Measurements from ENCODE around the gene HES1. TPM values are rescaled to one million over a fixed set of nuclear protein-coding genes. Genes with fewer than 3 reads are reported as not detected.
"Not testable (repeated sequence)": the region's sequence is repeated elsewhere in the genome, so short reads cannot be mapped to it uniquely, and the experiment has no call there.

The HES1 gene
- total RNA-seq, 1 donor from 2014 or later, result 66.5 TPM

DNA sequence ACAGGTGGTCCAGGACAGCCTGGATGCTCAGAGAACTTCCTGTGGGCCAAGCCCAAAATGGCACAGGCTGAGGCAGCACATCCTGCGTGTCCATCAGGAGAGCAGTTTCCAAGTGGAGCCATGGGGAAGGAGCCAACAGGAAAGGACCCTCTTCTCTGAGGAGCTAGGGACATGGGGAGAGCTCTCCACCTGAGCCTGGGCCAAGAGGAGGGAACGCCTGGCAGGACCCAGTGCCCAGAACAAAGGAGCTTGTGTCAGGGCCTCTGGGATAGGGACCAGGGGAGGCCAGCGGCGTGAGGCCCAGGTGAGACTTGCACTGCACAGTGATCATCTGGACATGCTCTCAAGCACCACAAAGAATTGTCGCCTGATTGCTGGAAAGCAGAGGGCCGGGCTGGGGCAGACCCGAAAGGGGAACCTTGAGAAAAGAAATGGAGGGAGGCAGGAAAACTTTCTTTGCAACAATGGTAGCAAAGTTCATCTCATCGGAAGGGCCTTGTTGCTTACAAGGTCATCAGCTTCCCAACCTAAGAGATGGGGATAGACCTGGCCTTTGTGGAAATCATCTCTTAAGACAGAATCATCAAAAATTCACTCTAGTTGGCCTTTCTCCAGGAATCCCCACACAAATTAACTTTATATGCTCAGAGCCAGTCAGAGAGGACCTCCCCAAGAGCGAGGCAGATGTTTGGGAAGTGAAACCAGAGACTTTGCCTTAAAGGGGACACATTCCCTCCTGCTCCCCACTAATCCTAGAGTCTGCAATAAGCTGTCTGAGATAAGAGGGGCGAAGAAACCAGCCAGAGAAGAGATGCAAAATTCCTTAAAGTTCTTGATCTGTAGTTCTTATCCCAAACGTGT is 47.7 kb upstream of the HES1 start:
- Histone ChIP-seq H3K9ac (no peak overlapping the region), H3K27ac (no peak overlapping the region), H3K27me3 (no peaks in the 10 kb centered on the region), H3K36me3 (no peaks in the 10 kb centered on the region), H4K20me1 (ENCODE audit: low read depth) (no peaks in the 10 kb centered on the region), H3K79me2 (ENCODE audit: low read depth) (no peaks in the 10 kb centered on the region), H2AFZ (replicated peaks) (no peak overlapping the region), H3K4me2 (no peak overlapping the region), H3K9me3 (ENCODE audit: low read depth) (no peaks in the 10 kb centered on the region), H3K4me1 (peaks cover 48% of the 10 kb centered on the region), H3K4me3 (no peak overlapping the region), H3F3A (ENCODE audit: low read depth) (peaks cover 24% of the 10 kb centered on the region)
- H3K27ac Mint-ChIP-seq, result no peak overlapping the region
- TF ChIP-seq, protein P1, sequence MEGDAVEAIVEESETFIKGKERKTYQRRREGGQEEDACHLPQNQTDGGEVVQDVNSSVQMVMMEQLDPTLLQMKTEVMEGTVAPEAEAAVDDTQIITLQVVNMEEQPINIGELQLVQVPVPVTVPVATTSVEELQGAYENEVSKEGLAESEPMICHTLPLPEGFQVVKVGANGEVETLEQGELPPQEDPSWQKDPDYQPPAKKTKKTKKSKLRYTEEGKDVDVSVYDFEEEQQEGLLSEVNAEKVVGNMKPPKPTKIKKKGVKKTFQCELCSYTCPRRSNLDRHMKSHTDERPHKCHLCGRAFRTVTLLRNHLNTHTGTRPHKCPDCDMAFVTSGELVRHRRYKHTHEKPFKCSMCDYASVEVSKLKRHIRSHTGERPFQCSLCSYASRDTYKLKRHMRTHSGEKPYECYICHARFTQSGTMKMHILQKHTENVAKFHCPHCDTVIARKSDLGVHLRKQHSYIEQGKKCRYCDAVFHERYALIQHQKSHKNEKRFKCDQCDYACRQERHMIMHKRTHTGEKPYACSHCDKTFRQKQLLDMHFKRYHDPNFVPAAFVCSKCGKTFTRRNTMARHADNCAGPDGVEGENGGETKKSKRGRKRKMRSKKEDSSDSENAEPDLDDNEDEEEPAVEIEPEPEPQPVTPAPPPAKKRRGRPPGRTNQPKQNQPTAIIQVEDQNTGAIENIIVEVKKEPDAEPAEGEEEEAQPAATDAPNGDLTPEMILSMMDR (IDR thresholded peaks at IDR 0.05), result no peak
- no peak for TF ChIP-seq EZH2phosphoT487 (IDR thresholded peaks at IDR 0.05)
- no peak for TF ChIP-seq EZH2 (IDR thresholded peaks at IDR 0.05)
- H3K9me3 Mint-ChIP-seq, result peaks cover 2% of the 10 kb centered on the region
- no peak overlapping the region for H3K4me3 Mint-ChIP-seq
- peaks cover 59% of the 10 kb centered on the region for H3K4me1 Mint-ChIP-seq
- no peak for DNase-seq (ENCODE audit: low spot score)
- no peaks in the 10 kb centered on the region for H3K36me3 Mint-ChIP-seq
- H3K27me3 Mint-ChIP-seq (ENCODE audit: insufficient read depth, low read depth), result peaks cover 28% of the 10 kb centered on the region

DNA sequence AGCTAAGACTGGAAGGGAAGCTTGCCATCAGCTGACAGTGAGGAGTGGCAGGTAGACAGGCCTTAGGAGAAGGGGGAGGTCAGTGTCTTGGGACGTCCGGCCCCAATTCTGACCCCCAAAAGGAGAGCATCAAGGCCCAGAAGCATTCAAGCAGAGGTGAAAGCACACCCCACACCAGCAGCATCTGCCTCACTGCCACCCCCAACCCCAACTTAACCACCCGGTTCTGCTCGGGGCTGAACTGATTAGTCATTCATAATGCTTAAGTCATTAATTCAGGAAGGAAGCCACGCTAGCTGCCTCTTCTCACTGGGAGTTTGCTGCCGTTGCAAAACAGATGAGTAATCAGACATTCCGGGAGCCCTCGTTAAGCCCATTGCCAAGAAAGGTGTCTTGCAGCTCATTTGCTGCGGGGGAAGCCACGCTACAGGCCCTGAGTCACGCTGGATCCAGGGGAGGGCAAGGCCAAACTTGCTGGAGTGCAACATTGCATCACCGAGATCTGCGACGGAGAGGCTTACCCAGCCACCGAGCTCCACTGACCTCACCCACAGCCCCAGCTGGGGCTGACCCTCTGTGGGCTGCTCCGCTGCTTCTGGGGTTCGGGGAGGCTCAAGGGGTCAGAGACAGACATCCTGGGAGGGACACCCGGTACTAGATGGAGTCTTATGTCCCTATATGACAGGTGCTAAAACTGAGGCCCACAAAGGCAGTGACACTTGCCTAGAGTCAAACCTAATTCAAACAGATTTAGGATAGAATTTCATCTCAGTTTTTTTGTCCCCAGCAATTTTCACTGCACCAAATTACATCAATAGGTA is 46.4 kb upstream of the HES1 start:
- peak; percentile 49 for DNase-seq (ENCODE audit: low spot score)
- Histone ChIP-seq H3K27ac (no peak overlapping the region), H3K4me2 (no peak overlapping the region), H2AFZ (replicated peaks) (no peak overlapping the region), H3K4me1 (peaks cover 48% of the 10 kb centered on the region), H3K79me2 (ENCODE audit: low read depth) (no peaks in the 10 kb centered on the region), H3K4me3 (no peak overlapping the region), H3F3A (ENCODE audit: low read depth) (peaks cover 24% of the 10 kb centered on the region), H4K20me1 (ENCODE audit: low read depth) (no peaks in the 10 kb centered on the region), H3K27me3 (no peaks in the 10 kb centered on the region), H3K9me3 (ENCODE audit: low read depth) (no peaks in the 10 kb centered on the region), H3K36me3 (no peaks in the 10 kb centered on the region), H3K9ac (no peak overlapping the region)
- Mint-ChIP-seq H3K27ac (peak overlapping the region; percentile 69), H3K36me3 (no peaks in the 10 kb centered on the region), H3K27me3 (ENCODE audit: insufficient read depth, low read depth) (peaks cover 27% of the 10 kb centered on the region), H3K4me1 (peaks cover 66% of the 10 kb centered on the region), H3K9me3 (peaks cover 2% of the 10 kb centered on the region), H3K4me3 (no peak overlapping the region)
- TF ChIP-seq, protein P1 (IDR thresholded peaks at IDR 0.05), result no peak
- TF ChIP-seq EZH2 (IDR thresholded peaks at IDR 0.05) (no peak), EZH2phosphoT487 (IDR thresholded peaks at IDR 0.05) (no peak)

DNA sequence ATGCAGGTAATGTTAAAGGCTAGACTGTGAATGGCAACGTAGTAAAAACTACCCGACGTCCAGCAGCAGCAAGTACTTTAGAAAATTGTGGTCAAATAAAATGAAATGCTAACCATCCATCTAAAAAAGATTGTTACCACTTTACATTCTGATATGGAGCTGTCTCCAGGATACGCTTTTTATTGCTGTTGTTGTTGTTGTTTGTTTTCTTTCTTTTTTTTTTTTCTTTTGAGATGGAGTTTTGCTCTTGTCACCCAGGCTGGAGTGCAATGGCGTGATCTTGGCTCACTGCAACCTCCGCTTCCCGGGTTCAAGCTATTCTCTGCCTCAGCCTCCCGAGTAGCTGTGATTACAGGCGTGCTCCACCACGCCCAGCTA is 45.8 kb upstream of the HES1 start:
- peaks cover 21% of the 10 kb centered on the region for H3K27me3 Mint-ChIP-seq (ENCODE audit: insufficient read depth, low read depth)
- H2AFZ ChIP-seq (replicated peaks); H3K27ac Mint-ChIP-seq; H3K9me3 ChIP-seq (ENCODE audit: low read depth); H3K27ac ChIP-seq; H3K9me3 Mint-ChIP-seq; H3K27me3 ChIP-seq; H4K20me1 ChIP-seq (ENCODE audit: low read depth); H3K9ac ChIP-seq; H3K4me3 Mint-ChIP-seq; H3K4me3 ChIP-seq; H3K4me2 ChIP-seq; H3K79me2 ChIP-seq (ENCODE audit: low read depth); H3K36me3 Mint-ChIP-seq; DNase-seq (ENCODE audit: low spot score); H3K36me3 ChIP-seq: not testable (repeated sequence)
- peaks cover 69% of the 10 kb centered on the region for H3K4me1 Mint-ChIP-seq
- H3F3A ChIP-seq (ENCODE audit: low read depth), result peaks cover 24% of the 10 kb centered on the region
- H3K4me1 ChIP-seq, result peaks cover 48% of the 10 kb centered on the region

All from neural progenitor cell (in vitro differentiated cells).